HG02981 (cell line): ENCODE results near the gene MAPKAP1.
A peak's percentile ranks its signal among the peaks of the same experiment; 100 is the strongest.

Source experiments
- ATAC-seq: cut with Tn5 transposase; IDR thresholded peaks from one replicate; pipeline ENCODE4 v1.9.1; 2021; ENCODE audit warnings: mild to moderate bottlenecking, moderate library complexity; ENCODE audit not compliant: unreplicated experiment

The MAPKAP1 gene

DNA sequence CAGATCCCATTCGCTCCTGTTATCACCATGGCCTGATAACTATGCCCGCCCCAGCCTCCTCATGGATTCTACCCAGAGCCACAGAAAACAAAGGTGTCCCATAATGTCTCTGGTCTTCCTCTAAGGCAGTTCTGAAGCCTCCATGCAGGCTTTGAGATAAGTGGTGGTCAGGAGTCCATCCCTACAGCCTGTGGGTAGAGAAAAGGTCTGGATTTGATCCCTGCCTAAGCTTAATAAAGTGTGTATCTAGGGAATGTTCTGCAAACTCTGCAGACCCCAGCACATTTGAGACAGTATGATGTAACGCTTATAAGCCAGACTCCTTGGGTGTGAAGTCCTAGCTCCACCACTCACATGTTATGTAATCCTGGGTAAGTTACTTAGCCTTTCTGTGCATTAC is 187.3 kb downstream of the MAPKAP1 start:
- no peak for ATAC-seq

DNA sequence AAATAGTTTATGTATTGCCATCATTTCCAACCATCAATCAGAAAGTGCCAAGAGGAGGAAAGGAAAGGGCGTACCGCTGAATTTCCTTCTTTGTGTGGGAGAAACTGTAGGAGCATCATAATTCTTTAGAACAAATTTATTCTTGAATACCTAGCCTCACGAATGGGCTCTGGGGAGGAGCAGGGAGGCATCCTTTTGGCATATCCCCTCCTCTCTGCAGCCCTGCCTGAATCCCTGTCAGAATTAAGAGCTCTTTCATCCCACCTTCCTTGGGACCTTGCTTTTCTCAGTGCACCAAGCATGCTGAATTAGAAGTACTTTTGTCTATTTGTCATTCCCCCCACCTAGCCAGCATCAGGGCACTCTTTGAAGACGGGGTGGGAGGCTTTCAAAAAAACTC is 189.4 kb downstream of the MAPKAP1 start:
- ATAC-seq = no peak

DNA sequence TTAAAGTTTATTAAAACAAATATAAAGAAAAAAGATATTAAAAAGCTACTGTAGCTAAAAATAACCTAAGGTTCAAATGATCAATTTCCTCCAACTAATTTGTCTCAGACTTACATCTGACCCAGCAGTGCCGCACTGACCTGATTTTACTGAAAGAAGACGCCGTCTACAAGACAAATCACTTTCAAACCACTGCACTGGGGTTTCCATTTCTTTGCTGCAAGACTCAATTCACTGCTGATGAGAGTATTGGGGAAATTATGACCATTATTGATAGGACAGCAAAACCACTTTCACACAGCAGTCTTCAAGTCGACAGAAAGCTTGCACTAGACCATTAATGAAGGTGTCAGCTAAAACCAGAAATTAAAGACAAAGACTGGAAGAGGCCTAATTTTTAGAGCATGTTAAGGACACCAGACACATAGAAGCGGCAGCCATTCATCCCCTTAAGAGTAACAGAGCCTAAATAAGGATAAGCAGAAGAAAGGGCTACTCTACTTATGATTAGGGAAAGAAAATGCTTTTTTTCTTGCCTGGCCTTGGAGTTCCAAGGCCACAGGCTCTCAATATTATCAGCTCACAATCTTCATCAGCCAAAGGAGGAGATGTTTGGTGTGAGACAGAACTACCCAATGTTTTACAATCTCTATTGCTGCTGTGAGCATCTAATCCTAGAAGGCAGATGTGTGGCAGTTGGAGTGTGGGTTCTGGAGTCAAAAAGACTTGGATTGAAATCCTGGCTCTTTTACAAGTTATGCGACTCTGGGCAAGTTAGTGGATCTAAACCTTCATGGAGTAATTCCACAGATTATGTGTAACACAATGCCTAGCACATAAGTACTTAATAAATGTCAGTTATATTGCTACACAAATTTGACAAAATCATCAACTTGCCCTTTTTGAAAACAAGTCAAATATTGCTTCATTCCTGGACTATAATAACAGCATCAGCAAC is 190.7 kb downstream of the MAPKAP1 start:
- no peak for ATAC-seq

DNA sequence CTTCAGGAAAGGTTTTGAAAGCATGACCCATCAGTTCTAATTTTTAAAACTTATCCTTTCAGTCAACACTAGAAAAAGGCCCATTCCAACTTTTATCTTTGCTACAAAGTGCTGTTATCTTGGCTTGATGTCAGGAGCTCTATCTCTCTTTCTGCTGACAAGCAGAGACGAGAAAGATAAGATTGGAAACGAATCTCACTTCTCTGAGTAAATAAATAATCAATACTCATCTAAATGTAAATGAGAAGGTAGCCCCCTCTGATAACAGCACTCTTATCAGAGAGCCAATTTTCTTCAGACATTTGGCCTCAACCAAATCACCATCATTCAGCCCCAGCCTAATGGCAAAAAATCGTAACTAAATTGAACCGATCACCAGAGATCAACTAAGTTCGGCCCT is 191.7 kb downstream of the MAPKAP1 start:
- no peak for ATAC-seq

DNA sequence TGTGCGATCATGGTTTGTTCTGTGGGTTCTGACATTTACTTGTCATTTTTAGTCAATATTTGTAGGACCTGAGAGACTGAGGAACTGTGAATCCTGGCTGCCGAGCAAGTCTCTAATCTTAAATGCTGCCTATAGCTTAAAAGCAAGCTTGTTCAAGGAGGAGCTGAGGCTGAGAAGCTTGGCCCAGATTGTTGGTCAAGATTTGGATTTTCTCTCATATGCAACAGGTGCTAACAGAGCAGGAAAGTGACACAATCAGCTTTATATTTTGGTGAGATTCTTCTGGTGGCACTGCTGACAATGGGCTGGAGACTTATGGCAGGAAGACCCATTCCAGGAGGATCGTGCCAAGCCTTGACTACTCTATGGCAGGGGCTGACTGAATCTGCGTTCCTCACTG is 192.5 kb downstream of the MAPKAP1 start:
- no peak for ATAC-seq

DNA sequence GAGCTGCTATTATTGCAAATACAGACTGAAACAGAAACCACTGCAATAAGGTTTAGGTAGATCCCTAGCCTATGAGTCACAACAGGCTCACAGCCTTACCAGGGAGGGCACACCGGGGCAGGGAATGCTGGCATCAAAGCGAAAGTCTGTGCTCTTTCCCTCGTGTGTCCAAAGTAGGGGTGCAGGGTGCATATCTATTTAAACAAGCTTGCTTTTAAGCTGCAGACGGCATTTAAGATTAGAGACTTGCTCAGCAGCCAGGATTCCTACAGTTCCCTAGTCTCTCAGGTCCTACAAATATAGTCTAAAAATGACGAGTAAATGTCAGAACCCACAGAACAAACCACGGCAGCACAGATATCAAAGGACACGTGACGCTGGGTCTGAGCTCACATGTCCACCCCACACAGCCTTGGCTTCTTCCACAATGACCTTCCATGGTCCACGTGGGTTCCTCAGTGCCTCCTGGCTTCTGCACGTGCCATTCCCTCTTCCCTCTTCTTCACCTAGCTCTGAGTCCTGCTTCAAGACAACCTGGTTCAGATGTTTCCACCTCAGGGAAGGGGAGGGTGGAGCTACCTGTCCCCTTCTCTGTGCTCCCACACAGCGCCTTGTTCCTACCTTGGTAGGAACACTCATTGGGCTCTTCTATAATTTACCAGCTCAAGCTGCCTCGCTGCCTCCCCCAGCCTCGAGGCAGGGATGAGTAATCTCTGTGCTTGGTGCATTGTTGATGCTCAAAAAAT is 193.2 kb downstream of the MAPKAP1 start:
- peak; percentile 90 for ATAC-seq

DNA sequence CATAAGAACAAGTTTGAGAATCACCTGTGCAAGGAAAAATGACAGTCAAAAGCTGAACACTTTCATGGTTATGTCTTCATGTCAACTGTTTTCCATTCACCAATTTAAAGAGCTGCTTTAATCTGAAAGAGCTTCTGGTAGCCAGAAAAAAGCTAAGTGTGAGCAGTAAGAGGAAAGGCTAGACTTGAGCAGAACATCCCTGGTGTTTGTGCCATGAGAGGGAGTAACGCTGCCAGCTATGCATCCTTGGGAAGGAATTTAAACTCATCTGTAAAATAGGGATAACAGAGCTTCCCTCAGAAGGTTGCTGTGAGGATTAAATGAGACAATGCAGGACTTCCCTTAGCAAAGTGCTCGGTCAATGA is 193.7 kb downstream of the MAPKAP1 start:
- no peak for ATAC-seq

DNA sequence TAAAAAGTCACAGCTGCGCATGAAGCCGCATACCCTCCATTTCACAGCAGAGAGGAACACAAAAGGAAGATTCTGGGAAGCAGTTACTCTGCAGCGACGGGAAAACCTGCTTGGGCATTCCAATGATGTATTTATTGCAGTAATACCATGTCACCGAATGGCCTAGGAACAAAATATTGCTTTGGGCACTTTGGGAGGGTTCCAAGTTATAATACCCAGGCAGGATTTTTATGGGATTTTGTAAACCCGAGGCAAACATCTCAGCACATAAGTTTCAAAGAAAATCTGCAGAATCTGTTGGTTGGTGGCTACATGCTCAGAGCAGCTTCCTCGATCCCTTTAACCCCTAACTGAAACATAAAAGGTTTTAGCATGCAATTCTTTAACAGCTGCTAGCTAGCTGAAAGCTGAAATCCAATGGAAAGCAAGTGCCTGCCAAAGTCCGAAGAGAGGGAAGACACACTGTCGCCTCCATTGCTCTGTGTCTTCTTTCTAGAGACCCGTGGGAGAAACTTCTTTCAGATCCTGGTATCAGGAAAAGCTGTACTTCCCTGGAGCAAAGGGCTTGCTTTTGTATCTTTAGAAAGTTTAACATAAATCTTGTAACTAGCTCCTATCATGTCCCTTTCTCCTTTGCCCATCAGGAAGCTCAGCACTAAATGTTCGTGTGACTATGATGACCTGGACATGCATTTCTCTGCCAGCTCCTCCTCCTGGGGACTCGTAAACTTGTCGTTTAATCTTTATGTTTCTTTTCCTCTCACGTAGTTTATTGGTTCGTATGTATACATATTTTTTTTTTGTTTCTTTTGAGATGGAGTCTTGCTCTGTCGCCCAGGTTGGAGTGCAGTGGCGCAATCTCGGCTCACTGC is 195.0 kb downstream of the MAPKAP1 start:
- no peak for ATAC-seq

DNA sequence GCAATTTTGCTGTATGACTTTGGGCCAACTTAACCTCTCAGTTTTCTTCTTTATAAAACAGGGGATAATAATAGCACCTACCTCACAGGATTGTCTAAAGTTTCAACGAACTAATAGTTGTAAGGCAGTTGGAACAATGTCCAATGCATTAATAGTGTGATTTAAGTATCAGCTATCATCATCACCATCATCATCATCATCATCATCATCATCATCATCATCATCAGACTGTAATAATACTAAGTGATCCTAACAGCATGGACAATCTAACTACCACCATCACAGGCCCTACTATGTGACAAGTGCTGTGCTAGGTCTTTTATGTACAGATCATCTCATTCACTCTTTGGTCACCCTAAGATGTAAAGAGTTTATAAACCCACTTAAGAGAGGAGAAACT is 196.0 kb downstream of the MAPKAP1 start:
- no peak for ATAC-seq

DNA sequence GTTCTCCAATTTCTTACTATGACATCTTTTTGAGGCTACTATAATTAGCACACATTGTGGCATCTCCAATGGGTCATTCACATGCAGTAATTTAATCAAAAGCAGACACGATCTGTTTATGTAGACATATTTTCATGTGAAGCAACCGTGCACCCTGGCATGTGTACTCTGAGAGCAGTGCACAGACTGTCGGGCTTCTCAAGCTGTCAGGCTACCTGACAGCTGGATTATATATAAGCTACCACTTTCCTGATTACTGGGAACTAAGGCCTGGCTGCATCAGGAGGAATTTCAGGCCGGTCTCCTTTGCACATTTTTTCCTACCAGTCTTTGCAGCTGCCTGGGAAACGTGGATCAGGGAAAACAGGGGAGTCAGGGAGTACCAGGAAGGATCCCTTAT is 197.5 kb downstream of the MAPKAP1 start:
- no peak for ATAC-seq

DNA sequence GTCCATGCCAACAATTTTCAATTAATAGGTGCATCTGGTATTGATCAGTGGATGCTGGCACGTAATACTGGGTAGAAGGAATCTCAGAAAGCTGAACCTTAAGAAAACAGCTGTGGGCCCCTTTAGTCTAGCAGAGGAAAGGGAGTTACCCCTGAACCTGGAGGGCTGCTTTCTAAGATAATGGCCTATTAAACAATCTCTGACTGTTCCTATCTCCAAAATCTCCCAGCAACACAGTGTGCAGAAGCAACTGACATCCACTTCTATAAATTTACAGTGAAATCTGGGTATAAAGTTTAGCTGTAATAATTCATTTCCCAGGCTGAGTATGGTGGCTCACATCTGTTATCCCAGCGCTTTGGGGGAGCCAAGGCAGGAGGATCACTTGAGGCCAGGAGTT is 198.8 kb downstream of the MAPKAP1 start:
- no peak for ATAC-seq

DNA sequence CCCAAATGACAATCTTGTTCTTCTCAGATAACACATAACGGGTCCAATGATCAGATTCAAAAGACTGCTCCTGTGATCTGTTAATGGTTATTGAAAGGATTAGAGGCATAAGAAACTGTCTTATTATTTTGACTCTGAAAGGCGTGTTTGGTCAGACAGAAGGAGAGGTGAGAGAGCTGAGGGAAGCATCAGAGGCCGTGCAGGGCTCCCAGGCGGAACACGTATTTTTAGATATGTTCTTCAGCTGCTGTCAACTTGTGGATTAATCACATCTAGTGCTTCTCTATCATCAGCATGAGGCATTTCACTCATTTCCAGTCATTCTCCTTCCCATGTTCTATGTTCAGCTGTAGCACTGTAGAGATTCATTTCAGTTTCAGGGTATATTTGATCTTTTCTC is 199.8 kb downstream of the MAPKAP1 start:
- no peak for ATAC-seq

DNA sequence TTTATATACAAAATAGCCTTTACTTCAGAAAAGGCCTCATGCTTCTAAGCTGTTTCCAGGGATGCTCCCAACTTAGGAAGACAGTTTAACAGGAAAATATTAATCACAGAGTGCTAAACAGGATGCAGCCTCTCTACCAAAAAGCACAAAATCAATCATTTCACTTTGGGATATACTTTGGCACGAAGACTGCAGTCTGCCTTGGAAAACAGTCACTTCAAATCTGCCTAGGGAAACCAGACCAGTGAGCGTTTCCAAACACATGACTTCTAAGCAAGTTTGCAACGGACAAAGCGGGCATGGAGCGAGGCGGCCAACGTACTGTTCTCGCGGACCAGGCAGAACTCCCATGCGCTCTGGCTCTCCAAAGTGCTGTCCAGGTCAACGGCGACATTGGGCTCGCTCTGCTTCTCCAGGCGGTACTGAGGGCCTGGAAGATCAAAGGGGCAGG is 201.0 kb downstream of the MAPKAP1 start:
- no peak for ATAC-seq

DNA sequence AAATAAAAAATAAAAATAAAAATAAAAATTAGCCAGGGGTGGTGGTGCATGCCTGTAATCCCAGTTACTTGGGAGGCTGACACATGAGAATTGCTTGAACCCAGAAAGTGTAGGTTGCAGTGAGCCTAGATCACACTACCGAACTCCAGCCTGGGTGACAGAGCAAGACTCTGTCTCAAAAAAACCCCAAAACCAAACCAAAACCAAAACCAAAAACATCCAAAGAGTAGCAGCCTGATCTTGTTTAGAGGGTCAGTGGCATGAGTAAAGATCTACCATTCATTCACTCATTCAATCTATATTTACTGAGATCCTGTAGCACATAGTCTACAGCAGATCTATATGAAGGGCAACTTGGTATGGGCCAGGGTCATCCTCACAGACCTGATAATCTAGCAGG is 202.4 kb downstream of the MAPKAP1 start:
- ATAC-seq = no peak

DNA sequence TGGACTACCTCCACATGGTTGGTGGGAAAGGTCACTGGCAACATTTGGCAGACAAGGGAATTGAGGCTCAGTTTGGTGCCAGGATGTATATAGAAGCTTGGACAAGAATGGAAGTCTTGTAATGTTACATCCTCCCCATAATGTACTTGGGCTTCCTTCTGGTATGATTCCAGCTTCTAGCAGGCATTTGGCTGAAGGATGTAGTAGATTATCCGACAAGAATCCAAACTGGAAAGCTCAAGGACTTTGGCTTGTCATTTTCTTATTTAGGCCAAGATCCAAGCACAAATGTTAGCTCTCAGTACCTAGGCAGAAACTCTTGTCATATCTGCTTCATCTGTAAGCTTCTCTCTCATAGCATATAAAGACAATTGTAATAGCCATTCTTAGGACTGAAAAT is 209.1 kb downstream of the MAPKAP1 start:
- no peak for ATAC-seq

DNA sequence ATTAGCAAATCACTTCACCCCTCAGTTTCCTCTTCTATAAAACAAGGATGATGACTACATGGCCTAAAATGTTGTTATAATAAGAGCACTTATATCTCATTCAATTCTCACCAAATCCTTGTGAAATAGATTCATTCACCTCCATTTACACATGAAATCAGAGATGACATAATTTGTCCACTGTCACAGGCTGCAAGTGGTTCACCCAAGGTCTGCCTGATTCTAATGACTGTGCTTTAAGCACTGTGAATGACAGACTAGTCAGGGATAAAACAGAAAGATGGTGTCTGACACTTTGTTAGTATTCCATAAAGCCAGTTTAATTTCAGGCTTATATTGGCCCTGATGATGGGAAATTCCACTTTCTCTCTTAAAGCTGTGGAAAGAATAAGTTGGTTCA is 209.5 kb downstream of the MAPKAP1 start:
- ATAC-seq = no peak

DNA sequence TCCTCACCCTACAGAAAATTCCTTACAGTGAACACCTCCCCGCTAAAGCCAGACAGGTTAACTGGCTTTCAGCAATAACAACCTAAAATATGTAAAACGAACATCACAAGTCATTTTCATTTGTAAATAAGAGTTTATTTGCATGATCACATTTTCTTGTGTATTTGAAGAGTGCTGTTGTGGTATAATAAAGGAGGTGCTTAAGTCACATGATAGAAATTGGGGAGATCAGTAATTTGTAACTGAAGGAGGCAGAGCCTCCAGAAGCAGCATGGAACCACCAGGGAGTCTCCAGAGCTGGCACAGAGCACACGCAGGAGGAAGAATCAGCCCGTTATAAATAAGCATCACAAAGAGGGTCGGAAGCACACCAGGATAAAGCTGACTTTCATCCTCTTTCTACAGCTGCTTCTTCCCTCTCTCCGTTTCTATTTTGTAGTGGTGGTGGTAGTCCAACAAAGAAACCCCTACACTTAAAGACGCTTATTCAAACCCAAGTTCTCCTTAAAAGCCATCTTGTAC is 210.6 kb downstream of the MAPKAP1 start:
- no peak for ATAC-seq

DNA sequence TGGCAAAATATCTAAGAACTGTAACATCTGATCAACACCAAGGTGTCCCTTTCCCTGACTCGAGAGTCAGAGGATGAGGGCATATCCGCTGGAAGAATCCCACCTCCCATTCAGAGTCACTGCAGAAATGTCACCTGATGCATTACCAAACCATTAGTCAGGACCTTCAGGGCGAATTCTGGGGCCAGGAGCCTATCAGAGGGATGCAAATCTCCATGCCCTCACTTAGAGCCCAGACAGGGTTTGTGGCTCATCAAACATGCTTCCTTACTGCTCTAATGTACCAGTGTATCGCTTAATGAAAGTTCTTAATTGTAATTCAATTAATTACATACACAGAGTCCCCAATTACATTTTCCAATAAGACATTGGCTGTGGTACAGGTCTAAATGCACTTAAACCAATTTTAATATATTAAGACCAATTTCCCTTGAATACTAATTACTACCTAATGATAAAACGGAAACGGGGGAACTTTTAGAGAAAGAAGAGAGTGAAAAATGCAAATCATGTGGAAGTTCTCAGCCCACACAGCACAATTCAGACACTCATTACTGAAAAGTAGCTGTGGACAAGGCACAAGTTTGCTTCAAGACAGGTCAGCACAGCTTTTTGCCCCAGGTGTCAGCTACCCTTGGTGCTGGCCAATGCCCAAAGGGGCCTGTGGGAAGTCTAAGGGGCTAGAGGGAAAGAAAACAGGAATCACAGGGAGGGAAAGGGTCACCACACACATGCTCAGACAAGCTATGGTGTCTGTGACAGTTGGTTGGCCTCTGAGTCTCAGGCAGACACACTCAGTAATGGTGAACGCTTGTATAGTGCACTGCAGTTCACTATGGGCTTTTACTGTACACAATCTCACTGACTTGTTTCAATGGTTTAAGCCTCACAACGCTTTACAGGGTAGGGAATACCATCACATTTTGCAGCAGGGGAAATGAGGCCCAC is 211.6 kb downstream of the MAPKAP1 start:
- no peak for ATAC-seq

DNA sequence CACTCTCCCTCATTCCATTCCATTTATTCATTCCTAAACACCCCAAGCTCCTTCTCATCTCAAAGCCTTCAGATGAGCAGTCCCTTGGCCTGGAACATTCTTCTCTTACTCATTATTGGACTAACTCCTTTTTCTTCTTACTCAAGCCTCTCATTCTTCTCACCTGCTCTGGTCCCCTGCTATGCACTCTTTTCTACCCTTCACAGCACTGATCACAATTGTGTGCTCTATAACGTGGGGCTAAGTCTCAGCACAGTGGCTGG is 212.4 kb downstream of the MAPKAP1 start:
- ATAC-seq = no peak
